Measurements from ENCODE around the gene MCF2L.

MCF2L gene

GRCh38 chr13:113084094-113084942 lies 115.3 kb downstream of the MCF2L start:
- Histone ChIP-seq H3K27ac (ENCODE audit: low read depth, low read length) (no peak overlapping the region), H3K4me1 (ENCODE audit: control insufficient read depth, insufficient read depth, low read length) (no peaks in the 10 kb centered on the region), H3K36me3 (ENCODE audit: control insufficient read depth, insufficient read depth, low read length) (peaks cover under 1% of the 10 kb centered on the region), H3K27me3 (ENCODE audit: control insufficient read depth, insufficient read depth, low read length) (no peaks in the 10 kb centered on the region), H3K9ac (ENCODE audit: low read length) (no peak overlapping the region), H3K4me3 (ENCODE audit: low read length) (no peak overlapping the region)

- no peak overlapping the region for H3K4me3 ChIP-seq (ENCODE audit: low read length)
- H3K9ac ChIP-seq (ENCODE audit: low read length) = no peak overlapping the region
- no peaks in the 10 kb centered on the region for H3K36me3 ChIP-seq (ENCODE audit: control insufficient read depth, insufficient read depth, low read length)
- H3K27me3 ChIP-seq (ENCODE audit: control insufficient read depth, insufficient read depth, low read length) = no peaks in the 10 kb centered on the region
- H3K4me1 ChIP-seq (ENCODE audit: control insufficient read depth, insufficient read depth, low read length) = no peaks in the 10 kb centered on the region
- no peak overlapping the region for H3K27ac ChIP-seq (ENCODE audit: low read depth, low read length)
Measured at GRCh38 chr13:113084943-113085540, 116.0 kb downstream of the MCF2L start.

GRCh38 chr13:113086031-113086750 lies 117.2 kb downstream of the MCF2L start:
- no peaks in the 10 kb centered on the region for H3K27me3 ChIP-seq (ENCODE audit: control insufficient read depth, insufficient read depth, low read length)
- H3K4me3 ChIP-seq (ENCODE audit: low read length) = no peak overlapping the region
- H3K27ac ChIP-seq (ENCODE audit: low read depth, low read length) = no peak overlapping the region
- no peaks in the 10 kb centered on the region for H3K4me1 ChIP-seq (ENCODE audit: control insufficient read depth, insufficient read depth, low read length)
- H3K36me3 ChIP-seq (ENCODE audit: control insufficient read depth, insufficient read depth, low read length) = no peaks in the 10 kb centered on the region
- no peak overlapping the region for H3K9ac ChIP-seq (ENCODE audit: low read length)

GRCh38 chr13:113086991-113087922 lies 118.2 kb downstream of the MCF2L start:
- Histone ChIP-seq H3K27ac (ENCODE audit: low read depth, low read length) (no peak overlapping the region), H3K36me3 (ENCODE audit: control insufficient read depth, insufficient read depth, low read length) (no peaks in the 10 kb centered on the region), H3K27me3 (ENCODE audit: control insufficient read depth, insufficient read depth, low read length) (no peaks in the 10 kb centered on the region), H3K4me1 (ENCODE audit: control insufficient read depth, insufficient read depth, low read length) (no peaks in the 10 kb centered on the region), H3K9ac (ENCODE audit: low read length) (no peak overlapping the region), H3K4me3 (ENCODE audit: low read length) (no peak overlapping the region)

GRCh38 chr13:113087923-113088690 lies 119.1 kb downstream of the MCF2L start:
- H3K27me3 ChIP-seq (ENCODE audit: control insufficient read depth, insufficient read depth, low read length) = no peaks in the 10 kb centered on the region
- no peak overlapping the region for H3K27ac ChIP-seq (ENCODE audit: low read depth, low read length)
- no peak overlapping the region for H3K9ac ChIP-seq (ENCODE audit: low read length)
- no peaks in the 10 kb centered on the region for H3K36me3 ChIP-seq (ENCODE audit: control insufficient read depth, insufficient read depth, low read length)
- no peaks in the 10 kb centered on the region for H3K4me1 ChIP-seq (ENCODE audit: control insufficient read depth, insufficient read depth, low read length)
- H3K4me3 ChIP-seq (ENCODE audit: low read length) = no peak overlapping the region

DNA sequence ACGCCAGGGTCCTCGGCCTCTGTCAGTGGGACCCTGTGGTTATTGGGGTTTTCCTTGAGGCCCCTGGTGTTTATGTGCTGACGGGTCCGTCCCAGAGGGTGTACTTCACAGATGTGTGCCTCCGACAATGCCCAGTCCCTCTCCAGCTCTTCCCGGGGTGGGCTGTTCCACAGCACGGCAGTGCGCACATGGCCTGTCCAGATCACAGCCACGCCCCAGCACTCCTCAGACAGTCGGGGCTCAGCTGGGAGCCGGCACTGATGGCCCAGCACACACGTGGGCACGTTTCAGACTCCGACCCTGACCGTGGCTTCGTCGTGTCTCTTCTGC lies 119.6 kb downstream of the MCF2L start:
- H3K36me3 ChIP-seq (ENCODE audit: control insufficient read depth, insufficient read depth, low read length) = no peaks in the 10 kb centered on the region
- H3K27me3 ChIP-seq (ENCODE audit: control insufficient read depth, insufficient read depth, low read length) = no peaks in the 10 kb centered on the region
- H3K9ac ChIP-seq (ENCODE audit: low read length) = no peak overlapping the region
- no peak overlapping the region for H3K27ac ChIP-seq (ENCODE audit: low read depth, low read length)
- H3K4me1 ChIP-seq (ENCODE audit: control insufficient read depth, insufficient read depth, low read length) = no peaks in the 10 kb centered on the region
- no peak overlapping the region for H3K4me3 ChIP-seq (ENCODE audit: low read length)

- no peak overlapping the region for H3K4me3 ChIP-seq (ENCODE audit: low read length)
- H3K27ac ChIP-seq (ENCODE audit: low read depth, low read length) = no peak overlapping the region
- H3K27me3 ChIP-seq (ENCODE audit: control insufficient read depth, insufficient read depth, low read length) = no peaks in the 10 kb centered on the region
- no peaks in the 10 kb centered on the region for H3K4me1 ChIP-seq (ENCODE audit: control insufficient read depth, insufficient read depth, low read length)
- H3K36me3 ChIP-seq (ENCODE audit: control insufficient read depth, insufficient read depth, low read length) = no peaks in the 10 kb centered on the region
- H3K9ac ChIP-seq (ENCODE audit: low read length) = no peak overlapping the region
Measured at GRCh38 chr13:113089693-113090414, 120.8 kb downstream of the MCF2L start.

DNA sequence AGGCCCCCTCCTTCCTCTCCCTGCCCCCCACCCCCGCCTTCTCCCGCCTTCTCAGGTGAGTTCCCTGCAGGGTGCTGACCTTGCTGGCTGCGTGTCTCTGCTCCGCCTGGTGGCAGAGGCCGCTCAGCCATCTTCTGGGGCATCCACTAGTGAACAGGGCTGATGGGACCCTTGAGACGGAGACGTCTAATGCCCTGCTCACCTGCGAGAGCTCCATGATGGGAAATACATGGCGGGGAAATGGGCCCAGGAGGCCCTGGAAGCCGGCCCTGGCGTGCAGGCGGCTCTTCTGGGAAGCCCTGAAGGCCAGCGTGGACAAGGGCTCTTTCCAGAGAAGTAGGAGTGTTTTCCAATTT lies 121.4 kb downstream of the MCF2L start:
- Histone ChIP-seq H3K27me3 (ENCODE audit: control insufficient read depth, insufficient read depth, low read length) (no peaks in the 10 kb centered on the region), H3K36me3 (ENCODE audit: control insufficient read depth, insufficient read depth, low read length) (no peaks in the 10 kb centered on the region), H3K4me3 (ENCODE audit: low read length) (no peak overlapping the region), H3K9ac (ENCODE audit: low read length) (no peak overlapping the region), H3K27ac (ENCODE audit: low read depth, low read length) (no peak overlapping the region), H3K4me1 (ENCODE audit: control insufficient read depth, insufficient read depth, low read length) (no peaks in the 10 kb centered on the region)

- Histone ChIP-seq H3K27ac (ENCODE audit: low read depth, low read length) (no peak overlapping the region), H3K4me3 (ENCODE audit: low read length) (no peak overlapping the region), H3K4me1 (ENCODE audit: control insufficient read depth, insufficient read depth, low read length) (no peaks in the 10 kb centered on the region), H3K9ac (ENCODE audit: low read length) (no peak overlapping the region), H3K27me3 (ENCODE audit: control insufficient read depth, insufficient read depth, low read length) (no peaks in the 10 kb centered on the region), H3K36me3 (ENCODE audit: control insufficient read depth, insufficient read depth, low read length) (no peaks in the 10 kb centered on the region)
Measured at GRCh38 chr13:113090806-113091205, 121.8 kb downstream of the MCF2L start.

DNA sequence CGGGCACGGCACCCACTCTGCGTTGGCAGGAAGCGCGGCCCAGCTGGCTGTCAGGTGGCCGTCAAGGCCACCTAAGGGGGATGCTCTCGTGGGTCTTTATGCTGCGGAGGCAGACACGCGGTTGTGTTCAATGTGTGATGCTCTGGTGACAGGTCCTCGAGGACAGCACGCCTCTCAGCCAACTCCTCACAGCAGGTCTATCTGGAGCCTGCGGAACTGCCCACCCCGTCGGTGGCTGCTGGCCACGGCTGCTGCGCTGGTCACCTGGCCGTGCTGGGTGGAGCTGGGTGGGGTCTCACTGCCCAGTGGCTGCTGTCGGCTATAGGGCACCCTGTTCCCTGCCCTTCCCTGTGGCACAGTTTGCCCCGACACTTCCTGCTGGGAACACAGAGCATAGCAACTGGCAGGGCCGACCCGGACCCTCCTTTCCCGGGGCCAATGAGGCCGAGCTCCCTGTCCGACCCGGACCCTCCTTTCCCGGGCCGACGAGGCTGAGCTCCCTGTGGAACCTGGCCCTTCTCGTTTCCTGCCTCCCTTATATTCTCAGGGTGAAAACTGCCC lies 122.3 kb downstream of the MCF2L start:
- no peaks in the 10 kb centered on the region for H3K4me1 ChIP-seq (ENCODE audit: control insufficient read depth, insufficient read depth, low read length)
- no peaks in the 10 kb centered on the region for H3K36me3 ChIP-seq (ENCODE audit: control insufficient read depth, insufficient read depth, low read length)
- no peak overlapping the region for H3K4me3 ChIP-seq (ENCODE audit: low read length)
- no peak overlapping the region for H3K9ac ChIP-seq (ENCODE audit: low read length)
- H3K27me3 ChIP-seq (ENCODE audit: control insufficient read depth, insufficient read depth, low read length) = no peaks in the 10 kb centered on the region
- no peak overlapping the region for H3K27ac ChIP-seq (ENCODE audit: low read depth, low read length)
